K562 (cell line): ENCODE results near the gene SCAMP1. TPM values are rescaled to one million over a fixed set of nuclear protein-coding genes. Genes with fewer than 3 reads are reported as not detected.
A peak's percentile ranks its signal among the peaks of the same experiment; 100 is the strongest.

Source experiments
- ATF1 ChIP-seq, 2 experiments: fragments of 450-650 bp in 1 of 2; IDR thresholded peaks; 2 replicates each; pipeline ENCODE4 v1.6.1; 2016; ENCODE audit warnings: missing compliant biosample characterization in 1 of 2, missing genetic modification characterization in 1 of 2
- ATF7 ChIP-seq: fragments of 450-650 bp; IDR thresholded peaks from 2 replicates; pipeline ENCODE4 v1.7.1; 2014; ENCODE audit warnings: mild to moderate bottlenecking, moderate library complexity
- CBFB ChIP-seq: sonication (generic); formaldehyde crosslinking; IDR thresholded peaks from 2 replicates; pipeline ENCODE4 v1.4.0; 2020; ENCODE audit warnings: mild to moderate bottlenecking, missing genetic modification reagents
- HDAC3 ChIP-seq: fragments of 450-650 bp; IDR thresholded peaks from 2 replicates; pipeline ENCODE4 v1.6.1; 2018; ENCODE audit warnings: borderline replicate concordance, mild to moderate bottlenecking, moderate library complexity; ENCODE audit not compliant: partially characterized antibody
- MAFG ChIP-seq: fragments of 450-650 bp; conservative IDR thresholded peaks from 2 replicates; pipeline ENCODE4 v1.6.1; 2016; ENCODE audit warnings: missing genetic modification characterization, missing compliant biosample characterization
- MXI1 ChIP-seq: IDR thresholded peaks from 2 replicates; pipeline ENCODE4 v1.6.1; 2011; ENCODE audit warnings: low read depth, mild to moderate bottlenecking, improper control_type of control experiment, low read length
- SREBF2 ChIP-seq: sonication (generic); formaldehyde crosslinking; IDR thresholded peaks from 2 replicates; pipeline ENCODE4 v1.4.0; 2020; ENCODE audit warnings: mild to moderate bottlenecking, missing genetic modification reagents
- TOE1 ChIP-seq, 2 experiments: fragments of 450-650 bp in 1 of 2; sonication (generic) in 1 of 2; formaldehyde crosslinking in 1 of 2; IDR thresholded peaks; 2 replicates each; pipeline versions ENCODE4 v1.7.1 to v1.8.0; 2016 to 2022; ENCODE audit warnings: borderline replicate concordance in 2 of 2, mild to moderate bottlenecking in 2 of 2, antibody characterized with exemption in 1 of 2, inconsistent platforms in 1 of 2, low read depth in 1 of 2, missing genetic modification reagents in 1 of 2, moderate library complexity in 1 of 2
- polyA plus RNA-seq, 8 experiments: library from polyadenylated mRNA; depleted of rRNA in 4 of 8; stranded (reverse) in 5 of 8; unstranded in 3 of 8; fragments of >200 nt; fragmentation: Nextera tagmentation in 2 of 8; fragmentation: Illumina TruSeq in 1 of 8; extraction: Ambion mirVana in 2 of 8; extraction: Trizol in 1 of 8; gene quantifications; 2 replicates each; pipeline versions ENCODE4 v1.2.1 to v1.2.3, GENCODE V29; 2011 to 2014; ENCODE audit warnings: inconsistent platforms in 1 of 8, missing spikeins in 1 of 8
- total RNA-seq, 7 experiments: library from RNA; depleted of rRNA in 6 of 7; stranded (reverse); fragments of >200 nt in 6 of 7; fragmentation: Illumina TruSeq in 2 of 7; extraction: Trizol in 2 of 7; gene quantifications; 2 replicates each; pipeline versions ENCODE4 v1.2.1 to v1.2.3, GENCODE V29; 2011 to 2021; ENCODE audit warnings: low replicate concordance in 1 of 7
- TF ChIP-seq, protein P1 (sequence below), 2 experiments: IDR thresholded peaks in 1 of 2; conservative IDR thresholded peaks in 1 of 2; 2 replicates each; pipeline ENCODE4 v1.6.1; 2016; ENCODE audit warnings: low read depth in 2 of 2, mild to moderate bottlenecking in 1 of 2, missing compliant biosample characterization in 1 of 2, missing genetic modification characterization in 1 of 2, moderate library complexity in 1 of 2
- TF ChIP-seq, protein P2 (sequence below): sonication (generic); formaldehyde crosslinking; IDR thresholded peaks from 2 replicates; pipeline ENCODE4 v1.4.0; 2020; ENCODE audit warnings: mild to moderate bottlenecking, missing genetic modification reagents
- TF ChIP-seq, protein P3 (sequence below): fragments of 250-450 bp; sonication (Bioruptor Pico); IDR thresholded peaks from 2 replicates; pipeline ENCODE4 v1.8.0; 2021; ENCODE audit warnings: moderate library complexity, mild to moderate bottlenecking, inconsistent platforms
- TF ChIP-seq, protein P4 (sequence below), 2 experiments: fragments of 450-650 bp in 1 of 2; sonication (generic) in 1 of 2; formaldehyde crosslinking in 1 of 2; IDR thresholded peaks in 1 of 2; conservative IDR thresholded peaks in 1 of 2; 2 replicates each; pipeline versions ENCODE4 v1.6.1 to v1.8.1; 2016 to 2023; ENCODE audit warnings: mild to moderate bottlenecking in 2 of 2, moderate library complexity in 2 of 2, inconsistent platforms in 1 of 2, missing genetic modification reagents in 1 of 2
- TF ChIP-seq, protein P5 (sequence below): fragments of 200-800 bp; sonication (Bioruptor generic); IDR thresholded peaks from 2 replicates; pipeline ENCODE4 v1.6.1; 2017; ENCODE audit warnings: missing genetic modification characterization, missing compliant biosample characterization
- TF ChIP-seq, protein P6 (sequence below), 2 experiments: IDR thresholded peaks; 2 replicates each; pipeline ENCODE4 v1.6.1; 2011; ENCODE audit warnings: borderline replicate concordance in 1 of 2, control low read depth in 1 of 2, low read depth in 1 of 2, low read length in 1 of 2, mild to moderate bottlenecking in 1 of 2, mixed read lengths in 1 of 2, moderate library complexity in 1 of 2; ENCODE audit not compliant: insufficient read depth in 1 of 2, insufficient read length in 1 of 2, poor library complexity in 1 of 2, severe bottlenecking in 1 of 2; ENCODE audit errors: extremely low read depth in 1 of 2

Gene SCAMP1
- total and polyA plus RNA-seq, 9 of the 15 experiments (the other 6 are each of a cell fraction or from before 2014, with no cell fraction given): 5.4 to 23.9 (median 13.8) TPM

DNA sequence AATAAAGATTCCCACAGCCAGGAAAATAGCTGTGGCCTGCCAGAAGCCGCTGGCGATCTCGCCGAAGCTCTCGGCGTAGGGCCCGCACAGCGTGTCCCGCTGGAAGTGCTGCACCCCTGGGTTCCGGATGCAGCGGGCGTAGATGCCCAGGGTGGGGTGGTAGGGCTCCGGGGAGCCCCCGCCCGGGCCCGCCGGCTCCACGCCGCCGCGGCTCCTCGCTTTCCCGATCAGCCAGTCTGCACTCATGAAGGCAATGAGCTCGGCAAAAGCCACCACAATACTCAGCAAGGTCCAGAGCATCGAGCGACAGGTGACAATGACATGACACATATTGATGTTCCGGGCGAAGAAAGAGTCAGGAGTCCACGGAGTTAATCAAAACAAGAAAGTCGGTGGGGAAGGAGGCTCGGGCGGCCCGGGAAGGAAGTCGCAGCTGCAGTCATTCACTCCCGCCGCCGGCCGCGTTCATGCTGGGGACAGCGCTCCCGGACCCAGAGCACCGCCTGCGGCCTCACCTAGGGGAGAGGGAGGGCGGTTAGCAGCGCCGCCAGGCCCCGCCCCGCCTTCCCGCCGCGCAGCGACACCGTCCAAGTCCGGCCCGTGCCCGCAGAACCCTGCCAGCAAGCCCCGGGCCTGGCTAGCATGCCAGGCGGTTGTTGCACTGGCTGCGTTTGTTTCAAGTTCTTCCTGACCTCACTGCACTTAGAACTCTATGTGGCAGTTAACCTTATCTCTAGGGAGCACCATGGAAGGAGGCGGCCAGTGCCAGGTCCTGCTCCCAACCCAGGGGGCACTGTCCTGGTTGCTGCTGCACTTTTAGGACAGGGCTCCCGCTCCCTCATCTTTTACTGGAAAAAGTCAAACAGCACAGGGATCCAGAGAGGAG is 149.7 kb downstream of the SCAMP1 start (continued):
- TF ChIP-seq, protein P1, sequence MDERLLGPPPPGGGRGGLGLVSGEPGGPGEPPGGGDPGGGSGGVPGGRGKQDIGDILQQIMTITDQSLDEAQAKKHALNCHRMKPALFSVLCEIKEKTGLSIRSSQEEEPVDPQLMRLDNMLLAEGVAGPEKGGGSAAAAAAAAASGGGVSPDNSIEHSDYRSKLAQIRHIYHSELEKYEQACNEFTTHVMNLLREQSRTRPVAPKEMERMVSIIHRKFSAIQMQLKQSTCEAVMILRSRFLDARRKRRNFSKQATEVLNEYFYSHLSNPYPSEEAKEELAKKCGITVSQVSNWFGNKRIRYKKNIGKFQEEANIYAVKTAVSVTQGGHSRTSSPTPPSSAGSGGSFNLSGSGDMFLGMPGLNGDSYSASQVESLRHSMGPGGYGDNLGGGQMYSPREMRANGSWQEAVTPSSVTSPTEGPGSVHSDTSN (CRISPR knock-in tag; IDR thresholded peaks at IDR 0.05; ENCODE audit: low read depth): no peak
- TF ChIP-seq, protein P1 (tag; conservative IDR thresholded peaks at IDR 0.05; ENCODE audit: low read depth): no peak
- no peak for TF ChIP-seq MXI1
- TF ChIP-seq, protein P2, sequence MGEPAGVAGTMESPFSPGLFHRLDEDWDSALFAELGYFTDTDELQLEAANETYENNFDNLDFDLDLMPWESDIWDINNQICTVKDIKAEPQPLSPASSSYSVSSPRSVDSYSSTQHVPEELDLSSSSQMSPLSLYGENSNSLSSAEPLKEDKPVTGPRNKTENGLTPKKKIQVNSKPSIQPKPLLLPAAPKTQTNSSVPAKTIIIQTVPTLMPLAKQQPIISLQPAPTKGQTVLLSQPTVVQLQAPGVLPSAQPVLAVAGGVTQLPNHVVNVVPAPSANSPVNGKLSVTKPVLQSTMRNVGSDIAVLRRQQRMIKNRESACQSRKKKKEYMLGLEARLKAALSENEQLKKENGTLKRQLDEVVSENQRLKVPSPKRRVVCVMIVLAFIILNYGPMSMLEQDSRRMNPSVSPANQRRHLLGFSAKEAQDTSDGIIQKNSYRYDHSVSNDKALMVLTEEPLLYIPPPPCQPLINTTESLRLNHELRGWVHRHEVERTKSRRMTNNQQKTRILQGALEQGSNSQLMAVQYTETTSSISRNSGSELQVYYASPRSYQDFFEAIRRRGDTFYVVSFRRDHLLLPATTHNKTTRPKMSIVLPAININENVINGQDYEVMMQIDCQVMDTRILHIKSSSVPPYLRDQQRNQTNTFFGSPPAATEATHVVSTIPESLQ: peak; percentile 44; the same call in 1 of the 2 replicates
- TF ChIP-seq TOE1 (IDR thresholded peaks at IDR 0.05; ENCODE audit: borderline replicate concordance): no peak
- no peak; the same call in 1 of the 2 replicates for TF ChIP-seq TOE1 (CRISPR knock-in tag; IDR thresholded peaks at IDR 0.05; ENCODE audit: borderline replicate concordance, low read depth)
- peak; percentile 45; the same call in 1 of the 2 replicates for TF ChIP-seq ATF7
- TF ChIP-seq, protein P3, sequence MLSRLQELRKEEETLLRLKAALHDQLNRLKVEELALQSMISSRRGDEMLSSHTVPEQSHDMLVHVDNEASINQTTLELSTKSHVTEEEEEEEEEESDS (CRISPR knock-in tag): no peak
- TF ChIP-seq ATF1 (CRISPR knock-in tag; IDR thresholded peaks at IDR 0.05): no peak
- TF ChIP-seq ATF1 (tag; IDR thresholded peaks at IDR 0.05): peak; percentile 35; the same call in 1 of the 2 replicates
- TF ChIP-seq, protein P4, sequence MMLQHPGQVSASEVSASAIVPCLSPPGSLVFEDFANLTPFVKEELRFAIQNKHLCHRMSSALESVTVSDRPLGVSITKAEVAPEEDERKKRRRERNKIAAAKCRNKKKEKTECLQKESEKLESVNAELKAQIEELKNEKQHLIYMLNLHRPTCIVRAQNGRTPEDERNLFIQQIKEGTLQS (IDR thresholded peaks at IDR 0.05): no peak
- TF ChIP-seq, protein P4 (CRISPR knock-in tag; conservative IDR thresholded peaks at IDR 0.05): peak; percentile 65
- TF ChIP-seq, protein P5, sequence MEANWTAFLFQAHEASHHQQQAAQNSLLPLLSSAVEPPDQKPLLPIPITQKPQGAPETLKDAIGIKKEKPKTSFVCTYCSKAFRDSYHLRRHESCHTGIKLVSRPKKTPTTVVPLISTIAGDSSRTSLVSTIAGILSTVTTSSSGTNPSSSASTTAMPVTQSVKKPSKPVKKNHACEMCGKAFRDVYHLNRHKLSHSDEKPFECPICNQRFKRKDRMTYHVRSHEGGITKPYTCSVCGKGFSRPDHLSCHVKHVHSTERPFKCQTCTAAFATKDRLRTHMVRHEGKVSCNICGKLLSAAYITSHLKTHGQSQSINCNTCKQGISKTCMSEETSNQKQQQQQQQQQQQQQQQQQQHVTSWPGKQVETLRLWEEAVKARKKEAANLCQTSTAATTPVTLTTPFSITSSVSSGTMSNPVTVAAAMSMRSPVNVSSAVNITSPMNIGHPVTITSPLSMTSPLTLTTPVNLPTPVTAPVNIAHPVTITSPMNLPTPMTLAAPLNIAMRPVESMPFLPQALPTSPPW (CRISPR knock-in tag): peak; percentile 40; the same call in 1 of the 2 replicates
- TF ChIP-seq SREBF2: no peak
- TF ChIP-seq MAFG: peak; percentile 28; the same call in 1 of the 2 replicates
- TF ChIP-seq, protein P6, sequence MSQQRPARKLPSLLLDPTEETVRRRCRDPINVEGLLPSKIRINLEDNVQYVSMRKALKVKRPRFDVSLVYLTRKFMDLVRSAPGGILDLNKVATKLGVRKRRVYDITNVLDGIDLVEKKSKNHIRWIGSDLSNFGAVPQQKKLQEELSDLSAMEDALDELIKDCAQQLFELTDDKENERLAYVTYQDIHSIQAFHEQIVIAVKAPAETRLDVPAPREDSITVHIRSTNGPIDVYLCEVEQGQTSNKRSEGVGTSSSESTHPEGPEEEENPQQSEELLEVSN (IDR thresholded peaks at IDR 0.05; ENCODE audit: borderline replicate concordance in 1 of 2, extremely low read depth in 1 of 2, insufficient read depth in 1 of 2, insufficient read length in 1 of 2, low read depth in 1 of 2, low read length in 1 of 2, poor library complexity in 1 of 2, severe bottlenecking in 1 of 2): peak; percentile 51 to 70
- no peak for TF ChIP-seq HDAC3
- no peak for TF ChIP-seq CBFB
